GM19240 (cell line): Measurements from ENCODE around the gene CD46.

Experiments
- DNase-seq: peaks from one replicate; pipeline ENCODE4 v3.0.0; 2011; ENCODE audit warnings: low spot score; ENCODE audit not compliant: insufficient read length

The CD46 gene

GRCh38 chr1:207794861-207795260 lies 43.0 kb downstream of the CD46 start:
- DNase-seq = no peak

- DNase-seq = no peak
Measured at GRCh38 chr1:207797229-207797973, 45.5 kb downstream of the CD46 start.

- DNase-seq = no peak
Measured at GRCh38 chr1:207798847-207799246, 47.0 kb downstream of the CD46 start.

GRCh38 chr1:207799989-207800648 lies 48.3 kb downstream of the CD46 start:
- no peak for DNase-seq

GRCh38 chr1:207801819-207802218 lies 50.0 kb downstream of the CD46 start:
- DNase-seq = no peak

GRCh38 chr1:207803678-207804077 lies 51.8 kb downstream of the CD46 start:
- no peak for DNase-seq

- DNase-seq = no peak
Measured at GRCh38 chr1:207804721-207805468, 53.0 kb downstream of the CD46 start.

- DNase-seq = no peak
Measured at GRCh38 chr1:207805841-207806421, 54.1 kb downstream of the CD46 start.

GRCh38 chr1:207806531-207807325 lies 54.9 kb downstream of the CD46 start:
- no peak for DNase-seq

GRCh38 chr1:207807326-207807689 lies 55.5 kb downstream of the CD46 start:
- DNase-seq = no peak

GRCh38 chr1:207807690-207808321 lies 56.0 kb downstream of the CD46 start:
- DNase-seq = no peak

GRCh38 chr1:207808322-207808705 lies 56.5 kb downstream of the CD46 start:
- DNase-seq = no peak

GRCh38 chr1:207808911-207809555 lies 57.2 kb downstream of the CD46 start:
- no peak for DNase-seq

GRCh38 chr1:207810173-207810572 lies 58.3 kb downstream of the CD46 start:
- no peak for DNase-seq

- no peak for DNase-seq
Measured at GRCh38 chr1:207810606-207811295, 58.9 kb downstream of the CD46 start.

GRCh38 chr1:207811319-207811718 lies 59.5 kb downstream of the CD46 start:
- DNase-seq = no peak

GRCh38 chr1:207811920-207812720 lies 60.3 kb downstream of the CD46 start:
- DNase-seq = no peak

GRCh38 chr1:207812778-207813511 lies 61.1 kb downstream of the CD46 start:
- no peak for DNase-seq
